Lung microvascular endothelial cell (primary cell): ENCODE data around the gene ELFN1. TPM values are rescaled to one million over a fixed set of nuclear protein-coding genes. Genes with fewer than 3 reads are reported as not detected.

Source experiments
- DNase-seq, 2 donors: peaks; one replicate each; pipeline versions ENCODE4 v3.0.0 to v3.0.0-alpha.2; 2010; ENCODE audit warnings: low read depth in 2 of 2
- total RNA-seq: library from RNA; depleted of rRNA; stranded (reverse); fragments of >200 nt; gene quantifications from 2 replicates; pipeline ENCODE4 v1.2.1, GENCODE V29; 2014

Gene ELFN1
- total RNA-seq, 1 donor from 2014 or later, result under 0.01 TPM

- DNase-seq, result no peak
Measured at GRCh38 chr7:1785839-1786238, 115.8 kb downstream of the ELFN1 start.

- DNase-seq, result no peak
Measured at GRCh38 chr7:1787241-1787640, 117.2 kb downstream of the ELFN1 start.

GRCh38 chr7:1787681-1788235, 117.7 kb downstream of the ELFN1 start:
- DNase-seq, result no peak

GRCh38 chr7:1794888-1795542, 124.9 kb downstream of the ELFN1 start:
- DNase-seq, result no peak

Other genes starting within 250 kb of the ELFN1 start
- 7.4 and 8.9 TPM in 2 replicates for gene MICALL2, start 210.8 kb upstream of the ELFN1 start, total RNA-seq
- gene INTS1, start 165.9 kb upstream of the ELFN1 start, total RNA-seq, result 24.4 and 26.8 TPM in 2 replicates
- 18.1 and 56.9 TPM in 2 replicates for gene MAFK, start 139.6 kb upstream of the ELFN1 start, total RNA-seq
- under 0.01 TPM in 2 replicates for gene TMEM184A, start 114.1 kb upstream of the ELFN1 start, total RNA-seq
- gene PSMG3, start 100.2 kb upstream of the ELFN1 start, total RNA-seq, result 13.3 and 17.9 TPM in 2 replicates